NCI-H2196 (cell line): ENCODE data around the gene UMOD.

Experiments used
- DNase-seq: peaks from one replicate; lab custom pipeline; 2025; ENCODE audit not compliant: unreplicated experiment; lab: John Stamatoyannopoulos, UW

The UMOD gene

DNA sequence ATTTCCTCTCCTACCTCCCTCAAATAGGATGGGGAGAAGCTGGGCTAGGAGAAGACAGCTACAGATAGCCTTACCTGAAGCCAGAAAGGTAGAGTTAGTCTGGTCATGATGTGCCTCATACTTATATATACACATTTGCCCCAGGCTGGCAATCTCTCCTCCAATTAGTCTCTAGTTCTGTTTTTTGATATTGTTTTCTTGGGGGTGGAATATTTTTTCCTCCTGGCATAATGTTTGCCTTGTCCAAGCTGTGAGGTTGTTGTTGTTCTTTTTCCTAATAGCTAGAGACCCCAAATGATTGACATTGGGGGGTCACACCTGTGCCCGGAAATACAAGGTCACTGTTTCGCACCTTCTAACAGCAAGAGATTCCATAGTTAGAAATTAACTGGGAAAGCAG lies at the start of gene UMOD:
Gene UMOD, minus strand, starts transcription at position 101 of the 400 bp plus-strand sequence. CDS start 1,978 bp downstream, outside the sequence.
- no peak for DNase-seq

DNA sequence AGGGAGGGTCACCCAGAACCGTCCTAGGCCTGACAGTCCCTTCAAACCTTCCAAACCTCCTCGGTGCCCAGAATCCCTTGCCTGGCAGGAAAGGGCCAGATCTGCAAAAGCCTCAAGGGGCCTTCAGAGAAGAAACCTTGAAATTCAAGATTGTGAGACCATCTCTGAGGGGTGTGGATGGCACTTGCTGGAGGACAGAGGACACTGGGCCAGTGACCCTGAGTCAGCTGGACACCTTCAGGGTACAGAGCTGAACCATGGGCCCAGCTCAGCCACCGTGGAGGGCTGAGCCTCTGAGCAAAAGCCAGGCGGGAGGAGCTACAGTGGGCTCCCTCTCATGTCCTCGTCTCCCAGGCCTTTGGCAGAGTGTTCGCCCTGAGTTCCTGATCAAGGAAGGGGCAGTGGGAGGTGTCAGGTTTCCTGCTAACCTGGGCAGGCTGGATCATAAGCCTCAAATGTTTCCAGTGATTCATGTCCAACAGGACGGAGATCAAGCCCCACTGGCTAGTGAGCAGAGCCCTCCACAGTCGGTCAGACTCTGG lies 49.0 kb upstream of the UMOD start:
- DNase-seq = peak; percentile 14

DNA sequence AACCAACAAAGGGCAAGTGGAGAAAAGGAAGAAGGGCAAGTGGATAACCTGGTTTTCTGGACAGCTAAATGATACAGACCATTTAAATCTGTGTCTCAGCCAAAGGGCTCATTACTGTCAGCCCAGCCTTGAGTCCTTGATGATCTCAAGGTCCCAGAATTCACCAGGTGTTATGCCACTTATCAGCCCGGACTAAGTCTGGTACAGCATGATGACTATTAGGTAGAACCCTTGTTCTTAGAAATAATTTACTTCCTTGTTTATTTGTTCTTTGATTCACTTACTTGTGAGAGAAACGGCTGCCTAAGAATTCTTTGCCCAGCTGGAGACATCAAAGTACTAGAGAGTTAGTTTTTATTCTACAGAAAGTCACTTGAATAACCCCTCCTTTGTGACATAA lies 48.6 kb upstream of the UMOD start:
- peak; percentile 9 for DNase-seq

DNA sequence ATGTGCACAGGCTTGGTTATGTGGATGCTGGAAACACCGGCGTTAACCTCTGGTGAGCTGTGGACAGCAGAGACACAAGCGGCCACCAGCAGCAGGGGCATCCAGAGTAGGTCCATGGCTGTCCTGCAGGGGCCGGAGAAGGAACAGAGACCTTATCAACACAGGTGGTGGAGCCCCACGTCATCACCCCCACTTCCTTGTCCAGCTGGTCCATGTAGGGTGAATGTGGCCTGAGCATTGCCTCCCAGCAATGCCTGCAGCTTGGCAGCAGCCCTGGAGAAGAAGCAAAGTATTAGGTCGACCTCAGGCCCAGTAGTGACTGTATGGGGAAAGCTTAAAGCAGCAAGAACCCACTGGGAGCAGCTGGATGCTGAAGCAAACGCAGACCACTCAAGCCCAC lies 46.7 kb upstream of the UMOD start:
- DNase-seq = no peak

DNA sequence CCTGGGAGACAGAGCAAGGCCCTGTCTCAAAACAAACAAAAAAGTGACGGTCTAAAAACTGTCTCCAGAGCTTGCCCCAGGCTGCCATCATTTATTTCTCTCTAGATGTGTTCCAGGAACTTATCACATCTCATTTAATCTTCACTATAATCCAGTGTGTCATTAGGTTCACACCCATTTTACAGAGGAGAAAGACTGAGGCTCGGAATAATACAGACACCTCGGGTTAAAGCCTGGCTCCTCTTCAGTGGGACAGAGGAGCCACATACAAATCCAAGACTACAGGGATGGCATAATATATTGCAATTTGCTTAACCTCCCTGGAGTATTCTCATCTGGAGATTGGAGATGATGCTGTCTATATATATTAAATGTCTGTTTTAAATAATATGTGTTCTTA lies 46.1 kb upstream of the UMOD start:
- DNase-seq = no peak

DNA sequence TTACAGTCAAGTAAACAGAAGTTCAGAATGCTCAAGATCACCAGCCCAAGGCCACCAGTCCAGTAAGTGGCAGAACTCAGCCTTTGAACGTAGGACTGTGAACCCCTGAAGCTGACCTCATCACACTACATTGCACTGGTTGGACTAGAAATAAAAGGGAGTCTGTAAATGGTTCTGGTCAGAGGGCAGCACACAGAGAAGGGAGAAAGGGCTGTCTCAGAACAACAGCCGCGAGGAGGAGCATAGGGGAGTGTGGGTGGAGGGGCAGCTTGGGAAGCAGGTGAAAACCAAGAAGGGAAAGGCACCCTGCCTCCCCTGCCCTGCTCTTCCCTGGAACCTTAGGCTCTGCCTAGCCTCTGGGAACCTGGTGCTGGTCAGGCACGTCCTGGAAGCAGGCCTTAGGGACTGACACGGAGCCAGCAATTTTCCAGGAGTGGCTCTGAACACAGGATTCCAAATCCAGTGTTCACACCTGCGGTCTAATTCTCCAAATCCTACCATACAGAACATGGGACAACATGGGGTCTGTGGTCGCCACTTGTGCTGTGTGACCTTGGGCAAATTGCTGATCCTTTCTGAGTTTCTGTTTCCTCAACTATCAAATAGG lies 45.1 kb upstream of the UMOD start:
- no peak for DNase-seq

DNA sequence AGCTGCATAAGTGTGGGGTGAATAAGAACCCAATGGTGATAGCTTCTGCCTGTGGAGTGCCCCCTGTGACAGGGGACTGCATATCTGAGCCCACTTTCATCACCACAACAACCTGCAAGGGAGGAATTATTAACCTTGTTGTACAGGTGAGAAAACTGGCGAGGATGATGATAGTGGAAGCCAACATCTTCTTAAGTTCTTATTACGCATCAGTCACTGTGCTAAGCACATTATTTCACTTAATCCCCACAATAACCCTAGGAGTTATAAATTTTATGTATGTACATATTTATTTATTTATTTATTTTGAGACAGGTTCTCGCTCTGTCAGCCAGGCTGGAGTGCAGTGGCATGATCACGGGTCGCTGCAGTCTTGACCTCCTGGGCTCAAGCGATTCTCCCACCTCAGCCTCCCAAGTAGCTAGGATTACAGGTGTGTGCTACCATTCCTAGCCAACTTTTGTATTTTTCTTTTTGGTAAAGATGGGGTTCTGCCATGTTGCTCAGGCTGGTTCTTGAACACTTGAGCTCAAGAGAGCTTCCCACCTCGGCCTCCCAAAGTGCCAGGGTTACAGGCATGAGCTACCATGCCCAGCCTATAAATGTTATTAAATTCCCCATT lies 44.4 kb upstream of the UMOD start:
- DNase-seq = no peak

DNA sequence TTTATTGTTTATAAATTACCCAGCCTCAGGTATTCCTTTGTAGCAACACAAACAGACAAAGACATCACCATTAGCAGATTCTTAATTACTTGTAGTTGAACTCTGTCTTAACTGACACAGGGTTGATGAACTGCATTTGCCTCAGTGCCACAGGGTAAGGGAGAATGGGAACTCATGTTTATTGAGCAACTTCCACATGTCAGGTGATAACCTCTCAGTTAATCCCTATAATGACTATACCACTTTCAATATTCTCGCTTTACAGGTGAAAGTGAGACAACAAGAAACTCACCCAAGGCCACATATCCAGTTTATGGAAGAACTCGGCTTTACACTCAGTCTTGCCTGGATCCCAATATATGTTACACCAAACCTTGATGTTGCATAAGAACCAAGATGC lies 43.4 kb upstream of the UMOD start:
- no peak for DNase-seq

DNA sequence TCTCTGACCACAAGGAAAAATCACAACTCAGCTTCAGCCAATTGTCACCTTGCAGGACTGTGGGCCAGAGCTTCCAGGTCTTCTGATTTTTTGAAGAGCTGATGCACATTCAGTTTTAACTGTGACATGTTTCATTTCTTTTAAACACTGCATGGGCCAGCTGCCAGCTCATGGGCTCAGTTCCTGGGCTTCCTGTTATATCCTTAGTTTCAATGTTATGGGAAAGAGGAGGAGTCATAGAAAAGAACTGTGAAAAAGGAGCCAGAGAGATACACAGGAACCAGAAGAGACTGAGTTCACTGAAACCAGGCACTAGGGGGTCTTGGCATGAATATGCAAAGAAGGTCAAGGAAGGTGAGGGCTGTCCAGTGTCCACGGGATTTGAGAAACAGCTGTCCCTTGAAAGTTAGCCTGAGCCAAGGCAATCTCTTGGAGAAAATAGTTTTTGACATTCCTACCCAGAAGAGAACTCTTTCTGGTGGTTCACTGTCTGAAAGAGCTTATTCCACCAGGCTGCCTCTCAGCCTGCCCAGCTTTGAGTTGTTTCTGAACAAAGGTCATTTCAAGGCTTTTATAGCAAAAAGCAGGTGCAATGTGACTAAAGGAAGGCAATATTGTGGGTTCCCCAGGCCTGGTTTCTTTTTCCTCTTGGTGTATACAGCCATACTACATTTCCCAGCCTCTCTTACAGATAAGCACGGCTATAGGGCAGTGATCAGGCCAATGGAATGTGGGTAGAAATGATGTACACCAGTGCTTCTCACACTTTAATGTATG lies 41.5 kb upstream of the UMOD start:
- DNase-seq = peak; percentile 27

DNA sequence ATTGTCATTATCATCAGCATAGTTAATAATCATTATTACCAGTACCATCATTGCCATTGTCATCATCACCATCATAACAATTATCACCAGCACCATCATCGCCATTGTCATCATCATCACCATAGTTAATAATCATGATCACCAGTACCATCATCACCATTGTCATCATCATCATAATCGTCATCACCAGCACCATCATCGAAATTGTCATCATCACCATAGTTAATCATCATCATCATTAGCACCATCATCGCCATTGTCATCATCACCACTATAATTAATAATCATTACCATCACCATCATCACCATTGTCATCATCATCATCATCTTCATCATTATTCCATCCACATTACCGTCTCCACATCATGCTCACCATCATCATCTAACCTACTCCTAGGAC lies 38.5 kb upstream of the UMOD start:
- no peak for DNase-seq

DNA sequence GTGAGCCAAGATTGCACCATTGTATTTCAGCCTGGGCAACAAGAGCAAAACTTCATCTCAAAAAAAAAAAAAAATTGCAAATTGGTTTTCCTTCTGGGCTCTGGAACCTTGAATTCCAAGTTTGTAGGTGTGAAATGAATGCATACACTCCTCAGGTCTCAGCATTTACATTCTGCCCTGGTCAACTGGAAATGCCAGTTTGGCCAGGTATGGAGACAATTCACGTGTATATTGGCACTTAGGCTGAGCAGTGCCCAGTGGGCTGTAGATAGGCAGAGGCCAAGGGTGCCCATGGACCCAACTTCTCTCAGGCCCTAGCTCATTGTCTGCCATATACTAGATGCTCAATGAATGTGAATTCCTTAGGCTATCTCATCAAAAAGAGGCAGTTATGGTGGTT lies 36.3 kb upstream of the UMOD start:
- no peak for DNase-seq

DNA sequence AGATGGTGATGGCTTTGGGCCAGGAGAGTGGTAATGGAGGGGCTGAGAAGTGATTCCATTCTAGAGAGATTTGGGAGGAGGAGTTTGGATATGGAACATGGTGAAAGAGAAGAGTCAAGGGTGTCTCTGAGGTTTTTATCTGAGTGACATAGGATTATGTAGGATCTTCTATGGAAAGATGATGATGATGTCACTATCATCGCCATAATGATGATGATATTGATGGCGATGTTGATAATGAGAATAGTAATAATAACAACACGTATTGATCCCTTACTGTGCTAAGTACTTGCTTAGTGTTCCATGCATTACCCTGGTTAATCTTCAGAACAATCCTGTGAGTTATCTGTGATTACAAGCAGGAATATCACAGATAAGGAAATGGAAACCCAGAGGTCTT lies 35.5 kb upstream of the UMOD start:
- no peak for DNase-seq

DNA sequence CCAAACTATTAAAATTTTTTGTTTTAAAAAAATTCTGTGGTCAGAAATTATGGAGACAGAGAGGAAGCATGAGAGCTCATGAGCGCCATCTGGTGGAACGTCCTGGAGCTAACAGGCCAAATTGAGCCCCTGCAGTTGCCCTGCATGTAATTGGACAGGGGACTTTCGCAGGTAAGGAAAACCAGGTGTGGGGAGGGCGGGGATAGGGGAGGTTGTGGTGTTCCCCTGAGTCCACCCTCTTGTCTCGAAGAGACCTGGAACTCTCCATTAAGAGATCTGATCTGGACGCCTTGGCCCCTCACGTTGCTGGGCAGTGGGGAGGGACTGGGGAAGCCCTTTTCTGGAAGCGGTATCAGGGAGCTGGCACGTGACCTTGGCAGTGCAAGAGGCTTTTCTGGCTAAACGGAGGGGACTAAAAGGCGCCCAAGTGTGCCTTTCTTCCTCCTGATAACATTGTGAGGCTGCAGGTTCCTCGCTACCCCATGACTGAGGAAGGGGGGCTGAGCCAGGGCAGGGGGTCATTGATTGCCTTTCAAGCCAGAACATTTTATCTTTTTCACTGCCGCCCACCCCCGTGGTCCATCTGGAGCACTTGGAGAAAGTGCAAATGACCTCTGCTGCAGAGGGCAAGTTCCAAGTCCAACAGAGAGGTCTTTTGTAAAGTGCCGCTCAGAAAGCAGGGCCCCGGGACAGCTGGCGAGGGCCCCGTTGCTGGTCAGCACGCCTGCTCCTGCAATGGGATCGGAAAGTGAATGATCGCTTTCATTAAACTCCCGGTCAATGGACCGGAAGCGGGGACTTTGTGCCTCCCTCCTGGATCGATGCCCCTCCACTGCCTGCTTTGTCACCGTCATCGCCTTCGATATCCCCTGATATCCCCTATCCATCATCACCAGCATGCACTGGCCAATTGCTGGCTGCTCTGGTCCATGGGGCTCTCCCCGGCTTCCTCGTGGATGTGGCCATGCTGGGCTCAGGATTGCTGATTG lies 33.6 kb upstream of the UMOD start:
- DNase-seq = peak; percentile 68

DNA sequence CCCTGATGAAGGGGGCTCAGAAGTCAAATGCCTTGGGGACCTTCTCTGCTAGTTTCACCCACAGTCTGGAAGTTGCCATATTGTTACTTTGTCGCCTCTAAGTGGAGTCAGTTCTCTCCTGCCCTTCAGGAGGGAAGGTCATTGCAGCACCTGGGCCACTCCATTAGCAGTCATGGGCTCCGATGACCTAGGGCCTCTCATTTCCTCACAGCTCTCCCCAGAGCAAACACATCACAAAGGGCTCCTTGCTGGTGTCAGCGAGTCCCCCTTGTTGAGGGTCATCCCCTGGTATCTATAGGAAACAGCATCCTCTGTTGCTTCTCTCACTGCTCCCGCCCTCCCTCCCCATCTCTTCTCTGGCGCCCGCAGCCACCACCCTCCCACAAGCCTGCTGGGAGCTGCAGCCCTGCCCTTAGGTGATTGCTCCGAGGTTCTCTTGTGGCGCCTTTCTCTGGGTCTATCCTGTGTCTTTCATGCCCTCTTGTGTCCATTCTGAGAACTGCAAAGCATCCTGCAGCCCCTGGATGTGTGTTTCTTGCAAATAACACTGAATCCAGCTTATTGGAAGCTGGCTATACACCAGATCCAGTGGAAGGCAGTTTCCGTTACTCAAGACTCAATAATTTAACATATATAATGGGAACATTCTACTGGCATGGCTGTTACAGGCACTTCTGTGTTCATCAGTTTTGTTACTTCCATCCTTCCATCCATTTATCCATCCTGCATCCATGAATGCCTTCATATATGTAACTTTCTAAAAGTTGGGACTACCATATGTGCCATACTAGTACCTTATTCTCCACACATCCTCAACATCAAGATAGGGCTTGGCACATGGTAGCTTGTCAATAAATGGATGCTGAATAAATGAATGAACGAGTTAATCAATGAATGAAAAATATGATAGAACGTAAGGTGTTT lies 30.9 kb upstream of the UMOD start:
- DNase-seq = peak; percentile 82

DNA sequence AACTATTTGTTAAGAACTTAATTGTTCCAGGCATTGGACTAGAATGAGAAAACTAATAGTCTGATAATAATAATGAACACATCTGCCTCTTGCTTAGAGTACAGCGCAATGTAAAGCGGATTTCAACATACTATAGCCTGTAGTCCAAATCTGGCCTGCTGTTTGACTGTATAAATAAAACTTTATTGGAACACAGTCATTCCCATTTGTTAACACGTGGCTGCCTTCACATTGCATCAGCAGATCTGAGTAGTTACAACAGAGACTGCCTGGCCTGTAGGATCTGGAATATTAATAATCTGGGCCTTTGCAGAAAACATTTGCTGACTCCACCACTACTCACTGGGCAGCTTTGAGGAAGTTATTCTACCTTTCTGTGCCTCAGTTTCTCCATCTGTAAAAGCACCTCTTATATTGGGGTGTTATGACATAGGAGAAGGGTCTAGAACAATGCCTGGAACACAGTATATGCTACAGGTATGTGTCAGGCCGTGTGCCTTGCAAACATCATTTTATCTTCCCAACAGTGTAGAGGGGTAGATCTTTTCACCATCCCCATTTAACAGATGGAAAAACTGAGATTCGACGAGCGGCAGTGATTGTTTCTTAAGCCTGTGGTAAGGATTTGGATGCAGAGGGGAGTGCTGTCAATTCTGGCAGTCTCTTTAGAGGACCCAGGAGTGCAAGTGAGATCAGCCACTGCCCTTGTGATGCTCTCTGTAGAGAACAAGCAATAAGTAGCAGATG lies 29.9 kb upstream of the UMOD start:
- no peak for DNase-seq

DNA sequence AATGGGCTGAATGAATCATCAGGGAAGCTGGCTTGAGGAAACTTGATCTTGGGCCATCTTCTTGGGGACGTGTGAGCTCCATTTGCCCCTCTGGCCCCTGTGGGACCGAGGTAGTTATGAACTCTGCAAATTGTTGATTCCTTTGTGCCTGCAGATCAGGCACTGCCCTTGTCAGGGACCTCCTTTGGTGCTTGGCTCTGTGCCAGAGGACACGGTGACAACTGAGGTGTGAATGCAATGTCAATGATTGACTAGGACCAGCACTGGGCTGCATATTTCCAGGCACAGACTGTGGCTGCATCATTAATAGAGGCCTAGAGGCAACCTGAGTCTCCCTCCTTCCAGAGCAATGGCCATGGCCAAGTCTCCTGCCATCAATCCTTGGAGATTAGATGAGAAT lies 28.3 kb upstream of the UMOD start:
- DNase-seq = no peak

DNA sequence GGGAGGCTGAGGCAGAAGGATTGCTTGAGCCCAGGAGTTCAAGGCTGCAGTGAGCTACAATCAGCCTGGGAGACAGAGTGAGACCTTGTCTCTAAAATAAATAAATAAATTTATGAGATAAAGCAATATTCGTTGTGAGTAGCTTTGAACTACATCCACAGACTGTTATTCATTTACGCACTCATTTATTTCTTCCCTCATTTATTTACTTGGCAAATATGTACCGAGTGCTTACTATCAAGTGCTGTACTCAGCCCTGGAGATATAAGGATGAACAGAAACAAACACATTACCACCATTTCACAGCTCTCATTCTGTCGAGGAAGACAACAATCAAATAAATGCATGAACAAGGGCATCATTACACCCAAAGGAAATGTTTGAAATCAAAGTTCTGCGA lies 24.7 kb upstream of the UMOD start:
- DNase-seq = no peak

DNA sequence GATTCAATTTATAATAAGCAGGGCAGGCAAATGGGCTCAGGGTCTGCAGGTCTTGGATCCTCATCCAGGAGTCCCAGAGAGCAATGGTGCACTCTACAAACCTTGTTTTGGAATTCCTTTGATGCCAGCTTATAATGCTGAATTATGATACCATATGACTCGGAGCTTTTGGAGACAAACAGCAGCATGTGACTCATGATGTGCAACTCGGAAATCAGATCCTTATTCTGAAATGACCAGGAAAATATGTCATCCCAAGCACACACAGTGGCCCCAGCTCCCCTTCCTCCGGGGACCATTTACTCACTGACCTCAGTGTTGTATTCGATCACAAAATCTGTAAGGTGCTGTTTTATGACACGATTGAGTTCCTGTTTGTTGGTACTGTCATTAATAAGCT lies 20.2 kb upstream of the UMOD start:
- DNase-seq = no peak

DNA sequence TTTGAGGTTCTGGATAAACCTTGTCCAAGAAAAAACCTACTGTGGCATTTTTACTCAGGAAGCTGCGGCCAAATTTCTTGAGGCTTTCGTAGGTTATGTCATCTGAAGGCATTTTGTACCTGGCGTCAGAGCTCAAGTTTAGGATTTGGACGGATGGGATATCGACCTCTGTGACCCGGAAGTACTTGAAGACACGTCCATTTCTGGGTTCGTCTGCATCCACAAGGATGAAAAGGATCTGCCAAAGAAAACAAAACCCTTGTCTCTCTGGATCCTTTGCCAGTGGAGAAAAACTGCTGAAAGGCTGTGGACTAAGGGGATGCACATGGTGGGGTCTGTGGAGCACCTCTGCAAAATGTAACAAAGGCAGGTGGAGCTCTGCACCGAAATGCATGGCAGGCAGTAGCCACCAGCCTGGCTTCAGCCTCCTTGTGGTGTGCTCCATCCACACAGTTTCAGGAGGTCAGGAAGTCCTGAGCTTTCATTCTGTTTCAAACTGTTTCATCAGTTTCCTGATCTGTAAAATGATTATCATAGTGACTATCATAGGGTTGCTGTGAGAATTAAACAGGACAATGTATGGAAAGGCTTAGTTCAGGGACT lies 17.0 kb upstream of the UMOD start:
- DNase-seq = no peak
